Stimulated activated naive CD4-positive, alpha-beta T cell treated with Interleukin-2 at 50 U/mL for 16 hours (primary cell): ENCODE results near the gene ZBTB7B.

Experiments
- DNase-seq: peaks from one replicate; lab custom pipeline; 2025; lab: John Stamatoyannopoulos, UW

Gene ZBTB7B

GRCh38 chr1:155038602-155039307 is 36.2 kb downstream of the ZBTB7B start:
- DNase-seq = no peak

GRCh38 chr1:155039308-155039669 is 36.7 kb downstream of the ZBTB7B start:
- no peak for DNase-seq

- DNase-seq = no peak
Observed at GRCh38 chr1:155040358-155041093, 37.9 kb downstream of the ZBTB7B start.

- no peak for DNase-seq
Observed at GRCh38 chr1:155042789-155043188, 40.2 kb downstream of the ZBTB7B start.

GRCh38 chr1:155043301-155043702 is 40.7 kb downstream of the ZBTB7B start:
- DNase-seq = no peak

GRCh38 chr1:155043793-155044192 is 41.2 kb downstream of the ZBTB7B start:
- DNase-seq = no peak

- DNase-seq = no peak
Observed at GRCh38 chr1:155044365-155044764, 41.8 kb downstream of the ZBTB7B start.

GRCh38 chr1:155044812-155045657 is 42.4 kb downstream of the ZBTB7B start:
- DNase-seq = peak; percentile 55

GRCh38 chr1:155048449-155049334 is 46.1 kb downstream of the ZBTB7B start:
- no peak for DNase-seq

- DNase-seq = no peak
Observed at GRCh38 chr1:155049651-155050559, 47.3 kb downstream of the ZBTB7B start.

- peak; percentile 74 for DNase-seq
Observed at GRCh38 chr1:155050560-155051341, 48.1 kb downstream of the ZBTB7B start, which contains the start of gene ADAM15. Gene ADAM15 (plus strand): TSS chr1:155051316. CDS start chr1:155051387, 71 bp downstream.

- DNase-seq = no peak
Observed at GRCh38 chr1:155051342-155051776, 48.8 kb downstream of the ZBTB7B start.

- DNase-seq = peak; percentile 48
Observed at GRCh38 chr1:155051777-155052398, 49.3 kb downstream of the ZBTB7B start.

- DNase-seq = no peak
Observed at GRCh38 chr1:155052439-155053395, 50.1 kb downstream of the ZBTB7B start.

- DNase-seq = no peak
Observed at GRCh38 chr1:155053531-155054105, 51.0 kb downstream of the ZBTB7B start.

GRCh38 chr1:155057104-155057503 is 54.5 kb downstream of the ZBTB7B start:
- DNase-seq = no peak

- DNase-seq = no peak
Observed at GRCh38 chr1:155057788-155058211, 55.2 kb downstream of the ZBTB7B start.
